Measurements from ENCODE around the gene SIK3. TPM values are rescaled to one million over a fixed set of nuclear protein-coding genes. Genes with fewer than 3 reads are reported as not detected.

SIK3 gene
- total and polyA plus RNA-seq, 8 donors: 11.1 to 27.3 (median 24.0) TPM

DNA sequence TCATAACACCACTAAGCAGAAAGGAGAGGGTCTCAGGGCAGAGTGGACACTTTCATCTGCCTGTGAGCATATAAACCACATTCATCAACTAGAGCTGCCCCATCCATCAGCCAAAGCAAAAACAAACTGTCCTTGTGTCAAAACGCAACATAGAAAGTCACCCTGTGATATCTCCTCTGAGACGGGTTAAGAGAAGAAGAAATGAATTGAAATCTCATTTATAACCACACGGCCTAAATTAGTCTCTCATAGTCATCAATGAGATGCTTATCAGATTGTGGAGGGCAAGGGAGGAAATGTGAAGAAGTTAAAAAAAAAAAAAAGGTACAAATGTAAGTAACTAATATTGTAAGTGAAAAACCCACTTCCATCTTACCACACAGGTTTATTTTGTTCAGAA, 75.7 kb downstream of the SIK3 start:
- H3K27ac ChIP-seq: peak overlapping the region in 2 of 4 donors; percentile 83 to 86
- no peaks in the 10 kb centered on the region for H3K9me3 ChIP-seq
- no peak overlapping the region for H3K4me3 ChIP-seq
- intact Hi-C loops (cut with DNase I): no loop called here
- H3K27me3 ChIP-seq: no peaks in the 10 kb centered on the region
- TF ChIP-seq, protein P1, sequence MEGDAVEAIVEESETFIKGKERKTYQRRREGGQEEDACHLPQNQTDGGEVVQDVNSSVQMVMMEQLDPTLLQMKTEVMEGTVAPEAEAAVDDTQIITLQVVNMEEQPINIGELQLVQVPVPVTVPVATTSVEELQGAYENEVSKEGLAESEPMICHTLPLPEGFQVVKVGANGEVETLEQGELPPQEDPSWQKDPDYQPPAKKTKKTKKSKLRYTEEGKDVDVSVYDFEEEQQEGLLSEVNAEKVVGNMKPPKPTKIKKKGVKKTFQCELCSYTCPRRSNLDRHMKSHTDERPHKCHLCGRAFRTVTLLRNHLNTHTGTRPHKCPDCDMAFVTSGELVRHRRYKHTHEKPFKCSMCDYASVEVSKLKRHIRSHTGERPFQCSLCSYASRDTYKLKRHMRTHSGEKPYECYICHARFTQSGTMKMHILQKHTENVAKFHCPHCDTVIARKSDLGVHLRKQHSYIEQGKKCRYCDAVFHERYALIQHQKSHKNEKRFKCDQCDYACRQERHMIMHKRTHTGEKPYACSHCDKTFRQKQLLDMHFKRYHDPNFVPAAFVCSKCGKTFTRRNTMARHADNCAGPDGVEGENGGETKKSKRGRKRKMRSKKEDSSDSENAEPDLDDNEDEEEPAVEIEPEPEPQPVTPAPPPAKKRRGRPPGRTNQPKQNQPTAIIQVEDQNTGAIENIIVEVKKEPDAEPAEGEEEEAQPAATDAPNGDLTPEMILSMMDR (IDR thresholded peaks at IDR 0.05): no peak
- DNase-seq (no peak), FAIRE-seq (no peak), ATAC-seq (no peak)
- no peaks in the 10 kb centered on the region for H3K36me3 ChIP-seq
- H3K4me1 ChIP-seq: peaks cover 26 to 55% (median 33%) of the 10 kb centered on the region in 3 donors
- 35 to 52% methylated on average over 3 of the region's 3 CpGs for WGBS, 2 donors

DNA sequence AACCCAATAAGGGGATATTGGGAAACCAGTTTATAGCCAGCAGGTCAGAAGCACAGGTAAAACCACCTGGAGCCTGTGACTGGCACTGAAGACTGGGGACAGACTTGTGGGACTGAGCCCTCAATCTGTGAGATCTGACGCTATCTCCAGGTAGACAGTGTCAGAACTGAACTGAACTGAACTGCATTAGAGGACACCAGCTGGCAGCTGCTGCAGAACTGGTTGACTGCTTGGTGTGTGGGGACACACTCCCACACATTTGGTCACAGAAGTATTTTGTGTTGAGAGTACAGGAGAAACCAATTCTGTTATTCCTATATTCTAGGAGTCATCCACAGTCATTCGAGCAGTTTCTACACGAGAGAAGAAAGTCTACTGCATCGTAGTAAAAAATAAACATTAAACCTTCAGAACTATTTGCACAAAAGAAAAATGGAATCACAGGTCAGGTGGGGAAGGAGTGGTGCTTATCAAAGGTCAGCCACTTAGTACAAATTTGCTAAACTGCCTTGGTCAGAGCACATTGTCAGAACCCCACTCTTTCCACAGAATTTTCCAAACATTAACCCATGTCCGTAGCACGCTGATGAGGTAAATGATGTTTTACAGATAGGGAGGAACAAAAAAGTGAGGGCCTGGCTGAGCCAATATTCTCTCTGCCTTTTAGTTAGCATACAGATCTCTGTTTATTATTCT, 77.2 kb downstream of the SIK3 start:
- WGBS, 2 donors: 17 to 21% methylated on average over 6 of the region's 6 CpGs
- TF ChIP-seq, protein P1 (IDR thresholded peaks at IDR 0.05): no peak
- intact Hi-C loops (cut with DNase I): no loop called here
- peak; percentile 55 to 82 (median 80) for ATAC-seq
- DNase-seq: no peak
- Histone ChIP-seq H3K36me3 (no peaks in the 10 kb centered on the region), H3K4me3 (peak overlapping the region in 2 of 4 donors; percentile 3 to 10), H3K27ac (peak overlapping the region; percentile 11 to 86 (median 58)), H3K4me1 (peaks cover 26 to 51% (median 33%) of the 10 kb centered on the region in 3 donors), H3K27me3 (no peaks in the 10 kb centered on the region), H3K9me3 (no peaks in the 10 kb centered on the region)
- no peak for FAIRE-seq

DNA sequence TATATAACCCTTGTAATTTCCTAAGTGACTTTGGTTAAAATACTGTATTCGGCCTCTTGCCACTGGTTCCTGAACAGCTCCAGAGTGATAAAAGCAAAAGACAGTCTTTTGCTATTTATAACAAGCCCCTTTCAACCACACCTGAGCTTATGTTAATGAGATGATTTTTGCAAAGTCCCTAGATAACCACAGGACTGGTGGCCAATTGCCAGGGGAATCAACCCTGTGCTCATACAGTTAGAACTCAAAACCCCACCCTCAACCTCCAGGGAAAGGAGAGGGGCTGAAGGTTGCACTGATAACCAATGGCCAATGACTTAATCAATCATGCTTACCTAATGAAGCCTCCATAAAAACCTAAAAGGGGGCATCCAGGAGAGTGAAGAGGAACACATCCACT, 77.9 kb downstream of the SIK3 start:
- Histone ChIP-seq H3K27me3 (no peaks in the 10 kb centered on the region), H3K9me3 (no peaks in the 10 kb centered on the region), H3K36me3 (no peaks in the 10 kb centered on the region), H3K4me1 (peaks cover 26 to 43% (median 33%) of the 10 kb centered on the region in 3 donors), H3K27ac (peak overlapping the region in 3 of 4 donors; percentile 11 to 86 (median 83)), H3K4me3 (no peak overlapping the region)
- WGBS, 2 donors: 79 to 100% methylated on average over 1 of the region's 1 CpG
- intact Hi-C loops (cut with DNase I): no loop called here
- peak in 3 of 4 donors; percentile 4 to 6 (median 5) for ATAC-seq
- no peak for DNase-seq
- TF ChIP-seq, protein P1 (IDR thresholded peaks at IDR 0.05): no peak
- FAIRE-seq: no peak

DNA sequence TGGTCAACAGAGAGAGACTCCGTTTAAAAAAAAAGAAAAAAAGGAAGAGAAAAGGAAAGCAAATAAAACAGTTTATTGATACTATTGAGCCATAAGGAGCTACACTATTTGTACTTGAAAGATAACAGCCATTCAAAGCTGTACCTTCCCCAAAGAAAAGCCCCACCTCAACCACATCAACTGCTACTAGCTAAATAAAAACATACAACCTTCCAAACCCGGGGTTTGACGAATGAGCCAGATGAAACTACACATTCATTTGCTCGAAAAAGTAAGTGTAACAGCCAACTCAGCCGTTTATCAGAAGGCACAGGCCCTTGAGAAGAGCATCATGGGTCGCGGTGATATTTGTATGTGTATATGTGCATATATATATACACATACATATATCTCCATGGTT, 78.4 kb downstream of the SIK3 start:
- Histone ChIP-seq H3K9me3 (no peaks in the 10 kb centered on the region), H3K27ac (peak overlapping the region in 2 of 4 donors; percentile 26 to 83), H3K4me3 (no peak overlapping the region), H3K4me1 (peaks cover 26 to 40% (median 33%) of the 10 kb centered on the region in 3 donors), H3K36me3 (no peaks in the 10 kb centered on the region), H3K27me3 (no peaks in the 10 kb centered on the region)
- intact Hi-C loops (cut with DNase I): no loop called here
- ATAC-seq: no peak
- 55 to 60% methylated on average over 7 of the region's 7 CpGs for WGBS, 2 donors
- TF ChIP-seq, protein P1 (IDR thresholded peaks at IDR 0.05): no peak
- no peak for FAIRE-seq
- DNase-seq: no peak

DNA sequence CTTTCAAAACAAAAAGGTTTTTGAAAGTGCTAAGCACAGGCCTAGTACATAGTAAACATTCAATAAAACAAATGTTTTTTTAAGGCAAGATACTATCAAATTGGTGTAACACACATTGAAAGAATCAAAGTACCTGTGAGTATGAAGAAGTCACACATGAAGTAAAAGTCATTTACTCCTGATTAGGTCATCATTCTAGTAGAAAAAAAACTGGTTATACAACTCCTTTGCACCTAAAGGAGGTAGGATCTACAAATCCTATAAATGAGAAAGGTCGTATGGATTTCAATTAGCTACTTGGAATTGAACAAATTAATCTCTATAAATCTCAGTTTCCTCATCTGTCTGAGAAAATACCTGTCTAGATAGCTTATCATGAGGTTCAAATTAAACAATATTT, 80.8 kb downstream of the SIK3 start:
- peaks cover 23 to 30% (median 28%) of the 10 kb centered on the region in 3 donors for H3K4me1 ChIP-seq
- 63 to 77% methylated on average over 1 of the region's 1 CpG for WGBS, 2 donors
- intact Hi-C loops (cut with DNase I): no loop called here

More for the DNA sequence above, 80.8 kb downstream of the SIK3 start:
- Histone ChIP-seq H3K36me3 (no peaks in the 10 kb centered on the region), H3K27me3 (no peaks in the 10 kb centered on the region), H3K9me3 (no peaks in the 10 kb centered on the region), H3K4me3 (no peak overlapping the region), H3K27ac (no peak overlapping the region)
- DNase-seq: no peak
- ATAC-seq: no peak
- FAIRE-seq: no peak
- TF ChIP-seq, protein P1 (IDR thresholded peaks at IDR 0.05): no peak
